ENCODE data around the gene TMEM107.

GRCh38 chr17:8160741-8161221, 15.4 kb downstream of the TMEM107 start:
- TF ChIP-seq POLR2A (IDR thresholded peaks at IDR 0.05) (no peak), CTCF (IDR thresholded peaks at IDR 0.05) (no peak)

Data from esophagus squamous epithelium (tissue), 4 donors.